Measurements from ENCODE around the gene SLC25A4. TPM values are rescaled to one million over a fixed set of nuclear protein-coding genes. Genes with fewer than 3 reads are reported as not detected.

The SLC25A4 gene
- total RNA-seq, 4 donors from 2014 or later = 360 to 914 (median 389) TPM

DNA sequence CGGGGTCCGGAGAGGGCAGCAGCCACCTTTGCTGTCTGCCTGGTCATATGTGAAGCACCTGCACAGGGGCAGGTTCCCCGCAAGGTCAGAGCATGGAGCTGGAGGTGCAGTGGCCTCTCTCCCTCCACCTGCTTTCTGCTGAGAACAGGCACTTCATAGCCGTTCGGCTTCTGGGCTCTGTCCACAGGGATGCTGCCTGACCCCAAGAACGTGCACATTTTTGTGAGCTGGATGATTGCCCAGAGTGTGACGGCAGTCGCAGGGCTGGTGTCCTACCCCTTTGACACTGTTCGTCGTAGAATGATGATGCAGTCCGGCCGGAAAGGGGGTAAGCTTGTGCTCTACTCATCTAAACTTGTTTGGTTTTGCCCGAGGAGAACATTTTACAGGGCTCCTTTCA lies 2.5 kb downstream of the SLC25A4 start:
- H3K36me3 ChIP-seq = peaks cover 0 to 49% of the 10 kb centered on the region in 2 donors
- DNase-seq = peak; percentile 26 to 56
- intact Hi-C loops (cut with DNase I; ENCODE audit: low total_unique reads) (loop anchor here (2.0 to 10.0 kb wide), 2 partner anchors 37 to 801 kb away; no protein-coding TSS in a partner anchor), in situ Hi-C loops (cut with MboI; ENCODE audit: low sequenced_read_pairs in 4 of 4) (loop anchor here in 1 of 4 donors (25.0 kb wide), 1 partner anchor 383 kb away; no protein-coding TSS in a partner anchor)
- H3K4me3 ChIP-seq = peak overlapping the region; percentile 72 to 81 (median 74)
- H3K27me3 ChIP-seq = no peaks in the 10 kb centered on the region
- ATAC-seq = no peak
- TF ChIP-seq, protein P1, sequence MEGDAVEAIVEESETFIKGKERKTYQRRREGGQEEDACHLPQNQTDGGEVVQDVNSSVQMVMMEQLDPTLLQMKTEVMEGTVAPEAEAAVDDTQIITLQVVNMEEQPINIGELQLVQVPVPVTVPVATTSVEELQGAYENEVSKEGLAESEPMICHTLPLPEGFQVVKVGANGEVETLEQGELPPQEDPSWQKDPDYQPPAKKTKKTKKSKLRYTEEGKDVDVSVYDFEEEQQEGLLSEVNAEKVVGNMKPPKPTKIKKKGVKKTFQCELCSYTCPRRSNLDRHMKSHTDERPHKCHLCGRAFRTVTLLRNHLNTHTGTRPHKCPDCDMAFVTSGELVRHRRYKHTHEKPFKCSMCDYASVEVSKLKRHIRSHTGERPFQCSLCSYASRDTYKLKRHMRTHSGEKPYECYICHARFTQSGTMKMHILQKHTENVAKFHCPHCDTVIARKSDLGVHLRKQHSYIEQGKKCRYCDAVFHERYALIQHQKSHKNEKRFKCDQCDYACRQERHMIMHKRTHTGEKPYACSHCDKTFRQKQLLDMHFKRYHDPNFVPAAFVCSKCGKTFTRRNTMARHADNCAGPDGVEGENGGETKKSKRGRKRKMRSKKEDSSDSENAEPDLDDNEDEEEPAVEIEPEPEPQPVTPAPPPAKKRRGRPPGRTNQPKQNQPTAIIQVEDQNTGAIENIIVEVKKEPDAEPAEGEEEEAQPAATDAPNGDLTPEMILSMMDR (IDR thresholded peaks at IDR 0.05 in 4 of 5, conservative IDR thresholded peaks at IDR 0.05 in 1 of 5) = no peak
- TF ChIP-seq POLR2A (IDR thresholded peaks at IDR 0.05) = peak; percentile 31
- H3K9me3 ChIP-seq = no peaks in the 10 kb centered on the region
- H3K4me1 ChIP-seq = peaks cover 60 to 61% of the 10 kb centered on the region in 2 donors
- H3K27ac ChIP-seq = peak overlapping the region; percentile 94 to 99 (median 97)

DNA sequence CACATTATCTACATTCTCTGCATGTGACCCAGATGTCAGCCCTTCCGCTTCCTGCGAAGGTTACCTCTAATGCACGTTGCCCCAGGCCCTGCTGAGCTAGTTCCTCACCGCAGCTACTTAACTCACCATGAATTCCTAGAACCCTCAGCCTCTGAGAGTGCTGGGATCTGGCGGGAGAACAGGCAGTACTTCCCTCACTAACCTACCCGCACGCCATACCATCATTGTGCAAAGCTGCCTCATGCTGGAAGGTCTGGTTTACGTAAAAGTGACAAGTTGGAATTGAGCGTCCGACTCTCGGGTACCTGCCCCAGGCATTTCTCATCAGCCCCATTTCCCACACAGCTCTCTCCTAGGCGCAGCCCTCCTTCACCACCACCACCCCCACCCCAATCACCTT lies 6.3 kb downstream of the SLC25A4 start:
- in situ Hi-C loops (cut with MboI; ENCODE audit: low sequenced_read_pairs in 4 of 4) (loop anchor here in 1 of 4 donors (25.0 kb wide), 1 partner anchor 387 kb away; no protein-coding TSS in a partner anchor), intact Hi-C loops (cut with DNase I; ENCODE audit: low total_unique reads) (loop anchor here (10.0 kb wide), 1 partner anchor 805 kb away; no protein-coding TSS in a partner anchor)
- ATAC-seq (peak in 1 of 2 donors; percentile 4), DNase-seq (no peak)
- no peaks in the 10 kb centered on the region for H3K9me3 ChIP-seq
- H3K4me1 ChIP-seq = peaks cover 34 to 36% of the 10 kb centered on the region in 2 donors
- TF ChIP-seq POLR2A (IDR thresholded peaks at IDR 0.05) = no peak
- TF ChIP-seq, protein P1 (IDR thresholded peaks at IDR 0.05 in 4 of 5, conservative IDR thresholded peaks at IDR 0.05 in 1 of 5) = no peak
- no peaks in the 10 kb centered on the region for H3K27me3 ChIP-seq
- no peak overlapping the region for H3K4me3 ChIP-seq
- peak overlapping the region in 3 of 4 donors; percentile 48 to 99 (median 96) for H3K27ac ChIP-seq
- peaks cover 0 to 43% of the 10 kb centered on the region in 2 donors for H3K36me3 ChIP-seq

DNA sequence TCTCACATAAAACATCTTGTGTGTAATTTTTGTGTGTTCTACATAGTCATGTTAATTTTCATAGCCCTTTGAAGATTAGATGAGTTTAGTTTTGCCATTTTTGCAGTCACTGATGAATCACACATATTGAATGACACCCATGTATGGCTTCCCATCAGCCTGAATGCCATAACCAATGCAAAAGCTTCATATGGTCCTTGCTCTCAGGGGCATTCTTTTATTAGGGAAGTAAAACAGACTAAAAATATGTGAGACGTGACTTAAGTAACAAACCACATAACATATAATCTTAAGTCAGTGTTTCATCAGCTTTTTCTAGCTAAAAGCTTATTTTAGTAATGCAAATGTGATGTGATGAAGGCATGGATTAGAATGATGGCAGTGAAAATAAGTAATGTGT lies 8.2 kb downstream of the SLC25A4 start:
- no peaks in the 10 kb centered on the region for H3K27me3 ChIP-seq
- TF ChIP-seq POLR2A (IDR thresholded peaks at IDR 0.05) = no peak
- TF ChIP-seq, protein P1 (IDR thresholded peaks at IDR 0.05 in 4 of 5, conservative IDR thresholded peaks at IDR 0.05 in 1 of 5) = no peak
- no peaks in the 10 kb centered on the region for H3K9me3 ChIP-seq
- peak overlapping the region in 1 of 4 donors; percentile 45 for H3K27ac ChIP-seq
- intact Hi-C loops (cut with DNase I; ENCODE audit: low total_unique reads) = no loop called here
- no peak overlapping the region for H3K4me3 ChIP-seq
- in situ Hi-C loops (cut with MboI; ENCODE audit: low sequenced_read_pairs in 4 of 4) = no loop called here
- ATAC-seq = no peak
- peaks cover 15 to 17% of the 10 kb centered on the region in 2 donors for H3K4me1 ChIP-seq
- H3K36me3 ChIP-seq = peaks cover 0 to 25% of the 10 kb centered on the region in 2 donors
- DNase-seq = no peak

DNA sequence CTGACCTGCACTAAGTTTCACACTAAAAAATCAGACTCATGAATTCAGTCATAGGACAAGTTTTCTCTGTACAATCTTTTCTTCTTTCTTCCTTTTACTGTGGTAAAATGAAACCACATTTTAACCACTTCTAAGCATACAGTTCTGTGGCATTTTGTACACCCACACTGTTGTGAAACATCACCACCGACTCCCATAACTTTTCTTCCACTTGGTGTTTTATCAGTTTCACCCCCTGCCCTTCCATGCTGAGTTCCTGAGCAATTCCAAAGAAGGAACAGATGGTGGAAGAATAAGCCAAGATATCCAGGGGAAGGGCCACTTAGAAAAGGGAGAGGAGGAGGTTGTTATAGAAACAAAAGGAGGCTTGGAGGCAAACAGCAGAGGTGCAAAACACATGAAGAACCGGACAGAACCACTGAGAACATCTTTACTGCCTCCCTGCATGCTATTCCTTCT lies 22.6 kb downstream of the SLC25A4 start:
- intact Hi-C loops (cut with DNase I; ENCODE audit: low total_unique reads) (no loop called here), in situ Hi-C loops (cut with MboI; ENCODE audit: low sequenced_read_pairs in 4 of 4) (no loop called here)
- TF ChIP-seq, protein P1 (IDR thresholded peaks at IDR 0.05 in 4 of 5, conservative IDR thresholded peaks at IDR 0.05 in 1 of 5) = no peak
- TF ChIP-seq POLR2A (IDR thresholded peaks at IDR 0.05) = no peak
- Histone ChIP-seq H3K9me3 (no peaks in the 10 kb centered on the region), H3K4me1 (no peaks in the 10 kb centered on the region), H3K4me3 (no peak overlapping the region), H3K27me3 (no peaks in the 10 kb centered on the region), H3K27ac (no peak overlapping the region), H3K36me3 (peaks cover 0 to 39% of the 10 kb centered on the region in 2 donors)
- no peak for ATAC-seq
- no peak for DNase-seq

Data from gastrocnemius medialis (tissue), 4 donors.